CD14-positive monocyte (primary cell): ENCODE results near the gene MRPL45. TPM values are rescaled to one million over a fixed set of nuclear protein-coding genes. Genes with fewer than 3 reads are reported as not detected.

Experiments used
- DNase-seq, 3 donors: peaks; one replicate each; pipeline ENCODE4 v3.0.0-alpha.2; 2011 to 2022
- H2AFZ ChIP-seq: 2 replicates; pipeline ENCODE4 v1.6.0; 2012; ENCODE audit warnings: mild to moderate bottlenecking, low read depth, low read length, inconsistent platforms; ENCODE audit not compliant: insufficient read depth, poor library complexity, severe bottlenecking
- H3K27ac ChIP-seq, 2 donors: 1 replicate in 1 of 2; 2 replicates in 1 of 2; pipeline ENCODE4 v1.5.1; 2012 to 2013; ENCODE audit warnings: low read length in 2 of 2, control low read depth in 1 of 2, inconsistent platforms in 1 of 2, low read depth in 1 of 2, mild to moderate bottlenecking in 1 of 2
- H3K27me3 ChIP-seq, 2 donors: one replicate each; pipeline versions ENCODE4 v1.6.0 to v1.6.1; 2011 to 2013; ENCODE audit warnings: low read length in 2 of 2; ENCODE audit not compliant: control insufficient read depth in 2 of 2, insufficient read depth in 2 of 2
- H3K36me3 ChIP-seq, 2 donors: replicated peaks in 1 of 2; 1 replicate in 1 of 2; 2 replicates in 1 of 2; pipeline versions ENCODE4 v1.5.1 to v1.6.1; 2012 to 2013; ENCODE audit warnings: low read length in 2 of 2, control low read depth in 1 of 2, inconsistent platforms in 1 of 2, mild to moderate bottlenecking in 1 of 2; ENCODE audit not compliant: insufficient read depth in 2 of 2, control insufficient read depth in 1 of 2
- H3K4me1 ChIP-seq, 2 donors: 1 replicate in 1 of 2; 2 replicates in 1 of 2; pipeline versions ENCODE4 v1.5.1 to v1.6.1; 2012 to 2013; ENCODE audit warnings: low read length in 2 of 2, control low read depth in 1 of 2, inconsistent platforms in 1 of 2, mild to moderate bottlenecking in 1 of 2, moderate library complexity in 1 of 2; ENCODE audit not compliant: insufficient read depth in 2 of 2, control insufficient read depth in 1 of 2
- H3K4me2 ChIP-seq: replicated peaks from 2 replicates; pipeline ENCODE3; 2012; ENCODE audit warnings: low read length, moderate library complexity, mild to moderate bottlenecking; ENCODE audit not compliant: poor library complexity, severe bottlenecking; ENCODE audit errors: extremely low read depth
- H3K4me3 ChIP-seq, 3 experiments: fragments of 200-600 bp in 1 of 3; sonication (generic) in 1 of 3; replicated peaks in 1 of 3; 1 replicate in 2 of 3; 2 replicates in 1 of 3; pipeline ENCODE4 v1.5.1; 2011 to 2013; ENCODE audit warnings: low read length in 3 of 3, mild to moderate bottlenecking in 3 of 3, control low read depth in 2 of 3, low read depth in 2 of 3, inconsistent platforms in 1 of 3, moderate library complexity in 1 of 3
- H3K79me2 ChIP-seq: 2 replicates; pipeline ENCODE4 v1.6.0; 2012; ENCODE audit warnings: mild to moderate bottlenecking, control low read depth, inconsistent platforms, low read length, moderate library complexity; ENCODE audit not compliant: insufficient read depth
- H3K9ac ChIP-seq: 2 replicates; pipeline ENCODE4 v1.6.0; 2017; ENCODE audit warnings: low read length, mild to moderate bottlenecking; ENCODE audit not compliant: insufficient read depth, poor library complexity, severe bottlenecking
- H3K9me3 ChIP-seq, 2 donors: replicated peaks in 1 of 2; 1 replicate in 1 of 2; 2 replicates in 1 of 2; pipeline versions ENCODE4 v1.5.1 to v1.6.1; 2012 to 2013; ENCODE audit warnings: low read length in 2 of 2, control low read depth in 1 of 2; ENCODE audit not compliant: control insufficient read depth in 1 of 2, insufficient read depth in 1 of 2
- H4K20me1 ChIP-seq: 2 replicates; pipeline ENCODE4 v1.6.0; 2012; ENCODE audit warnings: mild to moderate bottlenecking, low read length, control low read depth, moderate library complexity; ENCODE audit not compliant: insufficient read depth
- H3K27ac Mint-ChIP-seq, 7 donors: one replicate each; pipeline ENCODE4 v1.8.0; 2020; ENCODE audit warnings: mild to moderate bottlenecking in 7 of 7, mixed read lengths in 7 of 7, moderate library complexity in 6 of 7, inconsistent platforms in 2 of 7
- H3K27me3 Mint-ChIP-seq, 3 donors: one replicate each; pipeline ENCODE4 v1.8.0; 2021 to 2022; ENCODE audit warnings: low read depth in 3 of 3, mild to moderate bottlenecking in 3 of 3, mixed read lengths in 3 of 3, moderate library complexity in 3 of 3, inconsistent platforms in 1 of 3
- H3K36me3 Mint-ChIP-seq, 2 donors: one replicate each; pipeline ENCODE4 v1.8.0; 2020; ENCODE audit warnings: mixed read lengths in 2 of 2, inconsistent platforms in 1 of 2, mild to moderate bottlenecking in 1 of 2
- H3K4me1 Mint-ChIP-seq: one replicate; pipeline ENCODE4 v1.8.0; 2020; ENCODE audit warnings: mild to moderate bottlenecking, mixed read lengths
- H3K4me3 Mint-ChIP-seq, 2 donors: one replicate each; pipeline ENCODE4 v1.8.0; 2020; ENCODE audit warnings: mild to moderate bottlenecking in 2 of 2, mixed read lengths in 2 of 2, moderate library complexity in 1 of 2
- H3K9me3 Mint-ChIP-seq, 7 donors: one replicate each; pipeline ENCODE4 v1.8.0; 2020 to 2022; ENCODE audit warnings: mixed read lengths in 7 of 7, mild to moderate bottlenecking in 6 of 7, moderate library complexity in 6 of 7, inconsistent platforms in 2 of 7
- WGBS: methylation state at CpG from one replicate; pipeline ENCODE4 v1.1.5; 2013; ENCODE audit warnings: missing lambda C conversion rate; ENCODE audit not compliant: insufficient coverage; 5-methylcytosine and 5-hydroxymethylcytosine counted together
- intact Hi-C, 2 donors: fragments of 100-400 bp; cut with micrococcal nuclease; formaldehyde crosslinking; loops; one replicate each; pipeline versions ENCODE4 v1.15.0 to v1.15.1; 2023
- polyA plus RNA-seq, 3 donors: library from polyadenylated mRNA; depleted of rRNA in 1 of 3; unstranded in 2 of 3; stranded (reverse) in 1 of 3; fragments of 300-500 nt in 2 of 3; fragments of >200 nt in 1 of 3; fragmentation: Illumina TruSeq in 2 of 3; gene quantifications; 1 replicate in 2 of 3; 2 replicates in 1 of 3; pipeline ENCODE4 v1.2.3, GENCODE V29; 2012 to 2021
- TF ChIP-seq, protein P1 (sequence below): fragments of 200-600 bp; IDR thresholded peaks from one replicate; pipeline ENCODE4 v1.8.0; 2022; ENCODE audit warnings: antibody characterized with exemption, mild to moderate bottlenecking

The MRPL45 gene
- polyA plus RNA-seq, 3 donors: 18.3 to 20.8 (median 19.8) TPM

DNA sequence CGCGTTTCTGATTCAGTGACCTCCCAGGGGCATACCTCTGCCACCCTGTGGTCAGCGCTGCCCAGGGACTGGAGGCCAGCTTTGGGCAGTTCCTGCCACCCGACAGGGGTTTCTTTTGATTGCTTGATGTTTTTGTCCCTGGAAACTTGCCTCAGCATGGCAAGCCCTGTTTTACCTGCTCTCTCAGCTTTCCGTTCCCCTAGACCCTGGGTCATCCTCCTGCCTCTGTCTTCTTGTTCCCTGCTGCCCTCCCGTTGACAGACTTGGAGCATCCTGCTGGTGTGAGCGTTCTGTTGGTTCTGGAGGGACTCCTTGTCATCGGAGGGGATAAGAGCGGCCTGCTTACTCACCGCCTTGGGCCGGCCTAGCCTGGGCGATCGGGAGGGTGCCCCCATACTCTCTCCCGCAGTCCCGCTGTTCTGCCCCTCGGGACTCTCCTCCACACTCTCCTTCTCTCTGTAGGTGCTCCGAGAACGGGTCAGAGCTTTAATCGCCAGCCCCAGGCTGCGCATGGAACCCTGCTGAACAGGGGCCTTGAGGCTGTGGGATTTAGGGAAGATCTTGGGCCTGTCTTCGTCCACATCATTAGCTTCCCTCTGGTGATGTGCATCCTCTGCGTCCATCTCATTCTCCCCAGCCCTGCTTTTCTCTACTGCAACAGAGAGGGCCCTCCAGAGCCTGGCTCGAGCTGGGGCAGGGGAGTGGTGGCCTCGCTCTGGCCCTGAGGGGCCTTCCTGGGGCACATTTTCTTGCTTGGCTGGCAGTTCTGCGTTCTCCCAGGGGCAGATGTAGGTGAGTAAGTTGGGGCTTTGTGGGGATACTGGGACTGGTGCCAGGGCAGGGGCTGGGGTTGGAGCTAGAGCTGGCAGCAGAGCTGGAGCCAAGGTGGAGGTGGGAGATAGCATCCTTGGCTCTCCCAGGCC is 33.1 kb downstream of the MRPL45 start:
- Histone ChIP-seq H3K4me3 (no peak overlapping the region), H3K4me2 (no peak overlapping the region), H4K20me1 (no peaks in the 10 kb centered on the region), H3K79me2 (no peaks in the 10 kb centered on the region), H3K4me1 (peaks cover 23 to 25% of the 10 kb centered on the region in 2 donors), H3K27me3 (no peaks in the 10 kb centered on the region), H3K36me3 (no peaks in the 10 kb centered on the region), H3K9ac (peak overlapping the region; percentile 15), H2AFZ (no peak overlapping the region), H3K9me3 (no peaks in the 10 kb centered on the region), H3K27ac (no peak overlapping the region)
- TF ChIP-seq, protein P1, sequence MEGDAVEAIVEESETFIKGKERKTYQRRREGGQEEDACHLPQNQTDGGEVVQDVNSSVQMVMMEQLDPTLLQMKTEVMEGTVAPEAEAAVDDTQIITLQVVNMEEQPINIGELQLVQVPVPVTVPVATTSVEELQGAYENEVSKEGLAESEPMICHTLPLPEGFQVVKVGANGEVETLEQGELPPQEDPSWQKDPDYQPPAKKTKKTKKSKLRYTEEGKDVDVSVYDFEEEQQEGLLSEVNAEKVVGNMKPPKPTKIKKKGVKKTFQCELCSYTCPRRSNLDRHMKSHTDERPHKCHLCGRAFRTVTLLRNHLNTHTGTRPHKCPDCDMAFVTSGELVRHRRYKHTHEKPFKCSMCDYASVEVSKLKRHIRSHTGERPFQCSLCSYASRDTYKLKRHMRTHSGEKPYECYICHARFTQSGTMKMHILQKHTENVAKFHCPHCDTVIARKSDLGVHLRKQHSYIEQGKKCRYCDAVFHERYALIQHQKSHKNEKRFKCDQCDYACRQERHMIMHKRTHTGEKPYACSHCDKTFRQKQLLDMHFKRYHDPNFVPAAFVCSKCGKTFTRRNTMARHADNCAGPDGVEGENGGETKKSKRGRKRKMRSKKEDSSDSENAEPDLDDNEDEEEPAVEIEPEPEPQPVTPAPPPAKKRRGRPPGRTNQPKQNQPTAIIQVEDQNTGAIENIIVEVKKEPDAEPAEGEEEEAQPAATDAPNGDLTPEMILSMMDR: no peak
- H3K4me1 Mint-ChIP-seq: peaks cover 28% of the 10 kb centered on the region
- 97% methylated on average over 14 of the region's 25 CpGs for WGBS
- H3K9me3 Mint-ChIP-seq: peaks cover 0 to 5% (median 0%) of the 10 kb centered on the region in 7 donors
- H3K36me3 Mint-ChIP-seq: no peaks in the 10 kb centered on the region
- intact Hi-C loops: no loop called here
- H3K27ac Mint-ChIP-seq: no peak overlapping the region
- H3K27me3 Mint-ChIP-seq: peaks cover 2 to 6% (median 4%) of the 10 kb centered on the region in 3 donors
- DNase-seq: no peak
- H3K4me3 Mint-ChIP-seq: no peak overlapping the region

DNA sequence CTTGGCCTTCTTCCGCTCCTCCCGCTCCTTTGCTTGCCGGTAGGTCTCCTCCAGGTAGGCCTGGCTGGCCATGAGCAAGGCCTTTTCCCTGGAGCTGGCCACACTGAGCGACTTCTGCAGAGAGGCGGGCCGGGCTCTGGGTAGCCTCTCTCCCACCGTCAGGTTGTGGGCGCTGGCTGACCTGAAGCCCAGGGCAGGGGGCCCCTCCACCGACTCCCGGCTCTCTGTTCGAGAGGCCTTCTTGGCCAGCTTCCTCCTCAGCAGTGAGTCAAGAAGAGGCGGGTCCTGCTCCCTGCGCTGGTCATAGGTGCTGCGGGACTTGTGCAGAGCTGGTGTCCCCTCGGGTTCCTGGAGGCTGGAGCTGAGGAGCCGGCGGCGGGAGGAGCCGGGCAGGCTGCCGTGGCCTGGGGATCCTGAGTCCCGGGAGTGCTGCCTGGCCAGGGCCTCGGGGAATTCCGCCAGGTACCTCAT is 34.0 kb downstream of the MRPL45 start:
- Histone ChIP-seq H3K9me3 (no peaks in the 10 kb centered on the region), H4K20me1 (no peaks in the 10 kb centered on the region), H2AFZ (no peak overlapping the region), H3K4me2 (no peak overlapping the region), H3K9ac (no peak overlapping the region), H3K79me2 (no peaks in the 10 kb centered on the region), H3K4me1 (peaks cover 16% of the 10 kb centered on the region in 2 donors), H3K4me3 (no peak overlapping the region), H3K27me3 (no peaks in the 10 kb centered on the region), H3K36me3 (no peaks in the 10 kb centered on the region), H3K27ac (no peak overlapping the region)
- no peak overlapping the region for H3K4me3 Mint-ChIP-seq
- peaks cover 18% of the 10 kb centered on the region for H3K4me1 Mint-ChIP-seq
- peaks cover 2 to 6% (median 4%) of the 10 kb centered on the region in 3 donors for H3K27me3 Mint-ChIP-seq
- TF ChIP-seq, protein P1: no peak
- H3K27ac Mint-ChIP-seq: no peak overlapping the region
- H3K9me3 Mint-ChIP-seq: peaks cover 0 to 5% (median 0%) of the 10 kb centered on the region in 7 donors
- no peak for DNase-seq
- WGBS: 89% methylated on average over 18 of the region's 23 CpGs
- H3K36me3 Mint-ChIP-seq: no peaks in the 10 kb centered on the region
- intact Hi-C loops: no loop called here
